Left lung (tissue), 10 donors: ENCODE data around the gene GSN. TPM values are rescaled to one million over a fixed set of nuclear protein-coding genes. Genes with fewer than 3 reads are reported as not detected.
A peak's percentile ranks its signal among the peaks of the same experiment; 100 is the strongest.

Experiments
- ATAC-seq: fragments of 200-7000 bp; cut with Tn5 transposase; one replicate; pipeline ENCODE4 v1.9.1; 2020; ENCODE audit warnings: moderate library complexity
- DNase-seq, 4 donors: peaks; one replicate each; pipeline ENCODE4 v3.0.0-alpha.2; 2013 to 2020
- H3K27ac ChIP-seq, 2 donors: fragments of 200-600 bp; sonication (generic) in 1 of 2; one replicate each; pipeline versions ENCODE4 v1.5.0 to v1.8.0; 2020 to 2021
- H3K27me3 ChIP-seq, 2 donors: fragments of 200-600 bp; sonication (generic) in 1 of 2; one replicate each; pipeline versions ENCODE4 v1.5.0 to v1.8.0; 2020 to 2021
- H3K36me3 ChIP-seq, 2 donors: fragments of 200-600 bp; sonication (generic) in 1 of 2; one replicate each; pipeline versions ENCODE4 v1.5.0 to v1.8.0; 2020 to 2021
- H3K4me1 ChIP-seq, 2 donors: fragments of 200-600 bp; one replicate each; pipeline ENCODE4 v1.8.0; 2021
- H3K4me3 ChIP-seq, 2 donors: fragments of 200-600 bp; sonication (generic) in 1 of 2; one replicate each; pipeline versions ENCODE4 v1.5.0 to v1.8.0; 2020 to 2021; ENCODE audit warnings: mild to moderate bottlenecking in 1 of 2
- H3K9me3 ChIP-seq, 2 donors: fragments of 200-600 bp; sonication (generic) in 1 of 2; one replicate each; pipeline versions ENCODE4 v1.5.0 to v1.8.0; 2020 to 2021
- intact Hi-C, 2 donors: fragments of 100-400 bp; cut with DNase I; formaldehyde crosslinking; loops; one replicate each; pipeline versions ENCODE4 v1.11.2 to v1.14.2; 2022
- polyA plus RNA-seq, 6 donors: library from polyadenylated mRNA; unstranded; fragments of 120-200 nt; gene quantifications; one replicate each; pipeline ENCODE4 v1.2.1, GENCODE V29; 2013; ENCODE audit not compliant: insufficient read length in 6 of 6
- total RNA-seq, 2 donors: library from RNA; stranded (reverse); fragmentation: NEBNext Ultra II Directional; extraction: Animal tissue kit (Norgen Biotek cat#: 25700); gene quantifications; one replicate each; pipeline ENCODE4 v1.2.1, GENCODE V29; 2021
- TF ChIP-seq, protein P1 (sequence below), 2 donors: fragments of 200-600 bp; sonication (generic) in 1 of 2; IDR thresholded peaks; one replicate each; pipeline versions ENCODE4 v1.5.0 to v1.8.0; 2021; ENCODE audit warnings: antibody characterized with exemption in 2 of 2
- donor health status: DM: no; HTN: yes; CAD: no.
- donor health status: DM: no; HTN: no; CAD: no.

The GSN gene
- total and polyA plus RNA-seq, 8 donors, result 43.0 to 485 (median 54.9) TPM

DNA sequence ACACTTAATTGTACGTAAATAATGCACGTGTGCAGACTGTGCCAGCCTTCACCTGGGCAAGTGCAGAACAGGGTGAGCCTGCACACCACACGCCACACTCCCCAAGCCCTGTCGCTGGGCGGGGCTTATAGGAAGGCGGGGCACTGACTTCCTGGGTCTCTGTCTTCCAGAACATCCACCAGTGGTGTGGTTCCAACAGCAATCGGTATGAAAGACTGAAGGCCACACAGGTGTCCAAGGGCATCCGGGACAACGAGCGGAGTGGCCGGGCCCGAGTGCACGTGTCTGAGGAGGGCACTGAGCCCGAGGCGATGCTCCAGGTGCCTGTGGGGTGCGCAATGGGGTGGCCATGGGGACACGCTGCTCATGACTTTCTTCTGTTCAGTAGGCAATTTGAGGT, 44.2 kb downstream of the GSN start:
- H3K4me3 ChIP-seq, result no peak overlapping the region
- peaks cover 0 to 93% of the 10 kb centered on the region in 2 donors for H3K36me3 ChIP-seq
- ATAC-seq (no peak), DNase-seq (peak in 1 of 4 donors; percentile 19)
- TF ChIP-seq, protein P1, sequence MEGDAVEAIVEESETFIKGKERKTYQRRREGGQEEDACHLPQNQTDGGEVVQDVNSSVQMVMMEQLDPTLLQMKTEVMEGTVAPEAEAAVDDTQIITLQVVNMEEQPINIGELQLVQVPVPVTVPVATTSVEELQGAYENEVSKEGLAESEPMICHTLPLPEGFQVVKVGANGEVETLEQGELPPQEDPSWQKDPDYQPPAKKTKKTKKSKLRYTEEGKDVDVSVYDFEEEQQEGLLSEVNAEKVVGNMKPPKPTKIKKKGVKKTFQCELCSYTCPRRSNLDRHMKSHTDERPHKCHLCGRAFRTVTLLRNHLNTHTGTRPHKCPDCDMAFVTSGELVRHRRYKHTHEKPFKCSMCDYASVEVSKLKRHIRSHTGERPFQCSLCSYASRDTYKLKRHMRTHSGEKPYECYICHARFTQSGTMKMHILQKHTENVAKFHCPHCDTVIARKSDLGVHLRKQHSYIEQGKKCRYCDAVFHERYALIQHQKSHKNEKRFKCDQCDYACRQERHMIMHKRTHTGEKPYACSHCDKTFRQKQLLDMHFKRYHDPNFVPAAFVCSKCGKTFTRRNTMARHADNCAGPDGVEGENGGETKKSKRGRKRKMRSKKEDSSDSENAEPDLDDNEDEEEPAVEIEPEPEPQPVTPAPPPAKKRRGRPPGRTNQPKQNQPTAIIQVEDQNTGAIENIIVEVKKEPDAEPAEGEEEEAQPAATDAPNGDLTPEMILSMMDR (IDR thresholded peaks at IDR 0.05), result no peak
- no peaks in the 10 kb centered on the region for H3K27me3 ChIP-seq
- H3K27ac ChIP-seq, result no peak overlapping the region
- H3K9me3 ChIP-seq, result no peaks in the 10 kb centered on the region
- H3K4me1 ChIP-seq, result no peaks in the 10 kb centered on the region
- intact Hi-C loops, result no loop called here

- Histone ChIP-seq H3K4me3 (no peak overlapping the region), H3K9me3 (no peaks in the 10 kb centered on the region), H3K27ac (no peak overlapping the region), H3K4me1 (no peaks in the 10 kb centered on the region), H3K36me3 (peaks cover 0 to 93% of the 10 kb centered on the region in 2 donors), H3K27me3 (no peaks in the 10 kb centered on the region)
- ATAC-seq (no peak), DNase-seq (peak in 1 of 4 donors; percentile 6)
- intact Hi-C loops, result no loop called here
- TF ChIP-seq, protein P1 (IDR thresholded peaks at IDR 0.05), result no peak
Observed at GRCh38 chr9:121313458-121314152, 45.6 kb downstream of the GSN start.

GRCh38 chr9:121316378-121316777, 48.4 kb downstream of the GSN start:
- Histone ChIP-seq H3K4me3 (no peak overlapping the region), H3K36me3 (peaks cover 0 to 96% of the 10 kb centered on the region in 2 donors), H3K27ac (no peak overlapping the region), H3K27me3 (no peaks in the 10 kb centered on the region), H3K9me3 (no peaks in the 10 kb centered on the region), H3K4me1 (peaks cover 0 to 18% of the 10 kb centered on the region in 2 donors)
- TF ChIP-seq, protein P1 (IDR thresholded peaks at IDR 0.05), result no peak
- DNase-seq, result no peak
- no peak for ATAC-seq
- intact Hi-C loops, result loop anchor here in 1 of 2 donors (5.0 kb wide), 1 partner anchor 81 kb away; no protein-coding TSS in a partner anchor

- ATAC-seq (no peak), DNase-seq (no peak)
- Histone ChIP-seq H3K36me3 (peaks cover 0 to 96% of the 10 kb centered on the region in 2 donors), H3K27me3 (no peaks in the 10 kb centered on the region), H3K9me3 (no peaks in the 10 kb centered on the region), H3K27ac (no peak overlapping the region), H3K4me3 (no peak overlapping the region), H3K4me1 (peaks cover 0 to 24% of the 10 kb centered on the region in 2 donors)
- TF ChIP-seq, protein P1 (IDR thresholded peaks at IDR 0.05), result no peak
- intact Hi-C loops, result loop anchor here in 1 of 2 donors (5.0 kb wide), 1 partner anchor 80 kb away; no protein-coding TSS in a partner anchor
Observed at GRCh38 chr9:121316852-121317373, 49.0 kb downstream of the GSN start.
